ENCODE data around the gene FOXK1.

The FOXK1 gene

GRCh38 chr7:4758111-4758510, 76.0 kb downstream of the FOXK1 start:
- no peak for DNase-seq
- Histone ChIP-seq H3K36me3 (peaks cover 78% of the 10 kb centered on the region), H3K9me3 (ENCODE audit: severe bottlenecking) (no peaks in the 10 kb centered on the region), H3K27me3 (ENCODE audit: insufficient read depth, low read depth, severe bottlenecking) (no peaks in the 10 kb centered on the region), H3K27ac (no peak overlapping the region), H3K4me3 (ENCODE audit: low read depth, low read length) (no peak overlapping the region)
- no peak for TF ChIP-seq CTCF (IDR thresholded peaks at IDR 0.05; ENCODE audit: low read depth, low read length)

GRCh38 chr7:4758791-4759190, 76.7 kb downstream of the FOXK1 start:
- H3K4me3 ChIP-seq (ENCODE audit: low read depth, low read length), result no peak overlapping the region
- no peak for DNase-seq
- H3K9me3 ChIP-seq (ENCODE audit: severe bottlenecking), result no peaks in the 10 kb centered on the region
- H3K27me3 ChIP-seq (ENCODE audit: insufficient read depth, low read depth, severe bottlenecking), result no peaks in the 10 kb centered on the region
- no peak overlapping the region for H3K27ac ChIP-seq
- no peak for TF ChIP-seq CTCF (IDR thresholded peaks at IDR 0.05; ENCODE audit: low read depth, low read length)
- peaks cover 85% of the 10 kb centered on the region for H3K36me3 ChIP-seq

GRCh38 chr7:4759211-4759610, 77.1 kb downstream of the FOXK1 start:
- Histone ChIP-seq H3K4me3 (ENCODE audit: low read depth, low read length) (no peak overlapping the region), H3K27ac (no peak overlapping the region), H3K36me3 (peaks cover 85% of the 10 kb centered on the region), H3K27me3 (ENCODE audit: insufficient read depth, low read depth, severe bottlenecking) (no peaks in the 10 kb centered on the region), H3K9me3 (ENCODE audit: severe bottlenecking) (no peaks in the 10 kb centered on the region)
- no peak for TF ChIP-seq CTCF (IDR thresholded peaks at IDR 0.05; ENCODE audit: low read depth, low read length)
- no peak for DNase-seq

- H3K27ac ChIP-seq, result no peak overlapping the region
- no peak for DNase-seq
- H3K27me3 ChIP-seq (ENCODE audit: insufficient read depth, low read depth, severe bottlenecking), result no peaks in the 10 kb centered on the region
- no peak for TF ChIP-seq CTCF (IDR thresholded peaks at IDR 0.05; ENCODE audit: low read depth, low read length)
- peaks cover 72% of the 10 kb centered on the region for H3K36me3 ChIP-seq
- H3K9me3 ChIP-seq (ENCODE audit: severe bottlenecking), result no peaks in the 10 kb centered on the region
- H3K4me3 ChIP-seq (ENCODE audit: low read depth, low read length), result no peak overlapping the region
These were observed 78.9 kb downstream of the FOXK1 start for GRCh38 chr7:4760952-4761351.

- no peak overlapping the region for H3K27ac ChIP-seq
- no peaks in the 10 kb centered on the region for H3K27me3 ChIP-seq (ENCODE audit: insufficient read depth, low read depth, severe bottlenecking)
- TF ChIP-seq CTCF (IDR thresholded peaks at IDR 0.05; ENCODE audit: low read depth, low read length), result no peak
- DNase-seq, result no peak
- peaks cover 62% of the 10 kb centered on the region for H3K36me3 ChIP-seq
- H3K9me3 ChIP-seq (ENCODE audit: severe bottlenecking), result no peaks in the 10 kb centered on the region
- no peak overlapping the region for H3K4me3 ChIP-seq (ENCODE audit: low read depth, low read length)
These were observed 80.3 kb downstream of the FOXK1 start for GRCh38 chr7:4762121-4763055.
